Pulmonary artery endothelial cell (primary cell): Measurements from ENCODE around the gene LGR5. TPM values are rescaled to one million over a fixed set of nuclear protein-coding genes. Genes with fewer than 3 reads are reported as not detected.

Experiments used
- DNase-seq: peaks from one replicate; pipeline ENCODE4 v3.0.0-alpha.2; 2011; ENCODE audit warnings: low read depth, low spot score
- total RNA-seq: library from RNA; depleted of rRNA; stranded (reverse); fragments of >200 nt; gene quantifications from 2 replicates; pipeline ENCODE4 v1.2.3, GENCODE V29; 2014

The LGR5 gene
- total RNA-seq, 1 donor from 2014 or later: not detected

DNA sequence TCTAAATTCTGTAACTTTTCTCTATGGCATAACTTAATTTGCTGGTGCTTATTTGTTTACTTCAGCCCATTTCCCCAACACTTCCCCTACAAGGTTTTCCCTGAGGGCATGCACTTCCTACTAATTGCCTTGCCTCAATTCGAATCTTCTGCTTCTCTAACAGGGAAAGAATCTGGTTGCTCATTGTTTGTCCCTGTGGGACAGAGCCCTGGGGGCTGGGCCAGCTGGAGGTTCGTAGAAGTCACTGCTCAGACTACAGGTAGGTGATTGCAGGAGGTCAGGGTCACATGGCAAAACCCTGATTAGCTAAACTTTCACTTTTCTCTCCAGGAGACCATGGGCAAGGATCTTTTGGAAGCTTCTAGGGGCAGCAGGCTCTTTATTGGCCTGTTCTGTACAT, 152.0 kb downstream of the LGR5 start:
- no peak for DNase-seq

DNA sequence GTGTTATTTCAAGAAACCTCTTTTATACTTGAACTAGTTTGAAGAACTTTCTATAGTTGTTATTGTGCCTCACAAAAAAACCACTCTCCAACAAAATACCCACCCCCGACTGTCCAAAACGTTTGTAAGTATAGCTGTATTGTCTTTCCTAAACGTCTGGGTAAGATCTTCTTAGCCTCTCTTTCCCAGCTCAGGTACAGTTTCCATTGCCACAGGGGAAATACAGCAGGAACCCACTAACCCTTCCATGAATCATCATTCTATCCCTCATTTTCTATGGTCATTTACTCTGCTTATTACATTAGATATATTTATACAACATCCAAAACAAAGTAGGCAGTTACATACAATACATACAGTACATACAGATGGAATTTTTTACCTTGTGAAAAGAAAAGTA, 153.2 kb downstream of the LGR5 start:
- DNase-seq: no peak

DNA sequence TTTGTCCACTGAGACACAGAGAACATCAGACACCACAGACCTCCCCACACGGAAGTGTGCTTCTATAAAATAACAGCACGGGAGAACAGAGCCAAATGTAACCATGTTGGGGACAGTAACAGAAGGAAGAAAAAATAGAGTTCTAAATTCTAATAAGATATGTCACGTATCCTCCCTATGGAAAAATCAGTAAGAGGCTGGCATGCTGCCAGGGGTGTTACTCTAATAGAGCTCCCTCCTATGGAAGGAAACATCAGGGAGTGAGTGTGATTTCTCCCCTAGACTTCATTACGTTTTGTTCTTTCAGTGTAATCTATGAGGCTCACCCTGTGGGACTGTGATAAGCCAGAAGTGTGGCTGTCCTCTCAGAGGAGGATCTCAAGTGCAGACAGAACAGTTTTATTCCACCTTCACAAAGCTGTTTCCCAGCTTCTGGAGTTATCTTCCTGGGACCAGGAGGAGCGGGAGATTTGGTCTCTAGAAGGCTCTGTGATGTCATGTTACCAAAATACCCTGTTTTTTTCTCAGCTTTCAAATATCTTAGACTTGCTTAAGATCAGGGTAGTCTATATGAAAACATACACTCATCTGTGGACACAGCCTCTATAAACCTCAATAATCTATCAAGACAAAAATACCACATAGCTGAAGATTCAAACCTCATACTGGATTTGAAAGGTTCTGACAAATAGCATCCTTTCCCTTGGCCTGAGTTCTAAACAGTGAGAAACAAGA, 154.8 kb downstream of the LGR5 start:
- no peak for DNase-seq

DNA sequence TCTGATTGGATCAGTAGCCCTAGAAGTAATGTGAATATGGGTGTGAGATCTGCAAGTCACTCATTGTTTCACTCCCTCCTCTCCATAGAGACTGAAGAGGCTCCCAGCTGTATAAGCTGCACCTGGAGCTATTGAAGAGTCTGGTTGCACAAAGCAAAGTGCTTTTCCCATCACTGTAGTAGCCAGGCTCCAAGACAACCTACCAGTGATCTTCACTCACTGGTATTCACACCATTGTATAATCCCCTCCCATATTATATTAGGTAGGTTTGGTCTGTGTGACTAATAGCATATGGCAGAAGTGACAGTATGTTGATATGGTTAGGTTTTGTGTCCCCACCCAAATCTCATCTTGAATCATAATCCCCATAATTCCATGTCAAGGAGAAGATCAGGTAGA, 159.6 kb downstream of the LGR5 start:
- no peak for DNase-seq

DNA sequence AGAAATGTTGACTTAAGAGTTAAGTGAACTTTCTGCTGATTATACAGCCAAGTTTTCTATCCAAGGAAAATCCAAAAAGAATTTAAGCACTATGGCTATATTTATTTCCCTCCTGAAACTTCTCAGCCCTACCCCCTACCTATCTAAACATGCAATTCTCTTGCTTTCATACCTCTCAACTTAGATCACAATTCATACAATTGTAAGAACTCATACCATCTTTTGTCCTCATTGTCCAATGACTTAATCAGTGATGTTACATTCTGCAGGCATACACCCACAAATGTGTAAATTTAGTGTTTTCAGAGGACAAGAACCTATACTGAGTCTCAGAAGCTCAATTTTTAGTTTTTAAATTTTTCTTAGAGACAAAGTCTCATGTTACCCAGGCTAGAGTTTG, 161.9 kb downstream of the LGR5 start:
- DNase-seq: no peak

DNA sequence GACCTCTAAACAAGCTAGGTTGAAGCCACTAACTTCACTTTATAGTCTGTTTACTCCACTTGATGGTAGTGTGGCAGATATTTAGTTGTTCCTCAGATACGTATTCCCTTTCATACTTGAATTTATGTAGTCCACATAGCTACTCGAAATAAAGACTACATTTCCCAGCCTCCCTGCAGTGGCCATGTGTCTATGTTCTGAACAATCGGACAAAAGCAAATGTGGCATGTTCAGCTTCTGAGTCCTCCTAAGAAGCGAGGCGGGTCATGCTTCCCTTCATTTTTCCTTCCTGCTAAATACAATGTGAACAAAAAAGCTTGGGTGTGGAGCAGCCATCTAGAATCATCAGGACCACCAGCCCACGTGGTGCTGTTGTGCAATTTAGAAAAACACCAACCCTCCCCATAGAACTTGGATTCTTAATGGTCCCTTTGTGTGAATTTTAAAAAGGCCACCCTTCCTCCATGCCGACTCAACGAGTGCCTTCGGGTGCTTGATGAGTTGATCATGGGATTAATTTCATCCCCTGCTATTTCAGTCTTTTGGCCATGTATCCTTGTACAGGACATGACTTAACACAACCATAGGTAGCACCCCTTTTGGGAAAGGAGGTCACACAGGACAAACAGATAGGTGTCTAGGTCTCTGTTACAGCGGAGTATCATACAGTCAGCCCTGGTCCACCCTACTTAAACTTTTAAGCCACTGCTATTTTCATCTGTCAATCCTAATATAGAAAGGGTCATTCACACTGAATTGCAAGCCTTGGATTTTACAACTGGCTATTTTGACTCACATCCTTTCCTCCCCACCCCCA, 163.4 kb downstream of the LGR5 start:
- no peak for DNase-seq

DNA sequence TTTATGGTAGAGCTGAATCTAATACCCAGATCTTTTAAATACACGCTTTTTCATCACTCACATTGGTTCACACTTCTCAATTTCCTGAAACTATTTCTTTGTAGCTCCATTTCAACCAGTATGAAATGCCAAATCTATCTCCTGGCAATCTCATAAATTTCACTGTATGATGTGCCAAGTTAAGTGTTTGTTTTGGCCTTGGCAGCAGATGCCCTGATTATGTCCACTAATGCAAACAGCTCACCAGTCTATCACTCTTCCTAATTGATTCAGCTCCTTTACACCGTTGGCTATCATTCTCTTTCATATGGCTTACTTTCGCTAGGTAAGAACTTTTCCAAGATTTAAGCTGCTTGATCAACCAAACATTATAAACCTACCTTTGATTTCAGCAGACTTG, 165.4 kb downstream of the LGR5 start:
- DNase-seq: no peak

DNA sequence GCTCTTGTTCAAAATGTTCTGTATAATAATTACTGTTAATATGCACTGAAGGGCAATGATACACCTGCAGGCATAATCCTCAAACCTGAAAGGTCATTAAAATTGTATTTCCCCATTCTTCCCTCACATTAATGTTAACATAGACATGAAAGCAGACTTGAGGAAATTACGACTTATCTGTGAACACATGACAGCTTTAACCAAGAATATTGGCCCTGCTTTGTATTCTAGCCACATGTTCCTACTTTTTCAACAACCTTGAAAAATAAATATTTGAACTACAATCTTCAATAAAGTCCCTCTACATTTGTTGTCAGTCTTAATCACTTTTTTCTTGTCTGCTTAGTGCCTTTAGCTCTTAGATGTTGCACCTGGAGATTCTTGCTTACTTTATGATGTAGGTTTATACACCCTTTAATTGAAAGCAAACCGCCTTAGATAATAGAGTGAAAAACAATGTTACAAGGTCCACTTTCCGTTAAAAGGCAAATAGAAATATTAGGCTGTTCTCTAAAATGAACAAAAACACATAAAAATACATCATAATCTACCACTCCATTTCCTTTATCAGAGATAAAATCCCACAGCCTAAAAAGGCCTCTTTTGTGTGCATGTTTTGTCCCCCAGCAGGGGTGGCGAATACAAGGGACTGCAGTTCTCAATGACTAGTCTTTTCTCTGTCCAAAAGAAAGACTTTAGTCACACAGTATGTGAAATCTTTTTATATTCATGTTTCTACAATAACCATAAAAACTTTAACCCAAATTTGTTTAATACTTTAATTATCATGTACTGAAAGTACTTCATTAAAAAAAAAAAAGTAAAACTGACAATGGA, 168.1 kb downstream of the LGR5 start:
- DNase-seq: no peak

DNA sequence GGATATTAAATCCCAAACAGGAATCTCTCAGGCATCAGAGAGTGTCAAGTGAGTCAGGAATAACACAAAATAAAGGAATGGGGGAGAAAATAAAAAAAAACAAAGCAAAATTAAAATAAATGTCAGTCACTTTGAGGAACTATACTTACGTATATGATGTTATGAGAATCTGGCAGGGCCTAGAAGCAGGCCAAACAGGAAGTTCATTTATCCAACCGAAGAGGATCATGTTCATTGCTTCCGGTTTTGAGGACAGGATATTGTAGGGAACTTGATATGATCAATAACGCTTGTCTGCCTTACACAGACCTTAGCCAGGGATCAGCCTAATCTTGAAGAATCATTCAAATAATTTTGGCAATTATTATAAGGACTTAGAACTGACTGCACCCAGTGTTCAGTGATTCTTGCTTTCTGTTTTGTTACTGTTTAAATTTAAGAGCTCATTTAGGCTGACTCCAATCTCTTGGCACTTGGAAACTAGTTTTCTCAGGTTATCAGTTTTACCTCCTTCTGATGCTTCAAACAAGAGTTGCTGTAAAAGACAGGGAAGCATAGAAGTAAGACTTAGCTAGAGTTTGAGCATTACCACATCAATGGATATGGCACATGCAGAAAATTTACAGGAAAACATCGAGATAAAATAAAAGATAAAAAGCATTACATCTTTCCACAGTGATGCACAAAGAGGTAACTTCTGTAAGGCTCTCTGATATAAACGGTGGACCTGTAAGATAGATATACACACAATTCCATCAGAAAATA, 170.6 kb downstream of the LGR5 start:
- DNase-seq: no peak

DNA sequence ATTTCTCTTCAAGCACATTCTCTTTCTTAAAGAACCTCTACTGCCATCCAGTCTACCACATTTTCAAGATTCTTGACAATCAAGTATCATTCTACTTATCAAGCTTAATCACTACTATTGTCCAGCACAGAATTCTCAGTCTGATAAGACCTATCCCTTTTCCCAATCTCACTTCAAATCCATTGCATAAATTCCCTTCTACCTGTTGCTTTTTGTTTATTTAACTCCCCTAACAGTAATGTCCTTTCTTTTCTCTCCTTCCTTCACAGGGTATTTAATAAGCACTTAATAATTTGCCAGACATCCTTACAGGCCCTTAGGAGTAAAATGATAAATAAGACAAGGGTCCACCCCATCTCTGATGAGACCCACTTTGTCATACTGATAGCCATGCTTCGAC, 182.3 kb downstream of the LGR5 start:
- no peak for DNase-seq

DNA sequence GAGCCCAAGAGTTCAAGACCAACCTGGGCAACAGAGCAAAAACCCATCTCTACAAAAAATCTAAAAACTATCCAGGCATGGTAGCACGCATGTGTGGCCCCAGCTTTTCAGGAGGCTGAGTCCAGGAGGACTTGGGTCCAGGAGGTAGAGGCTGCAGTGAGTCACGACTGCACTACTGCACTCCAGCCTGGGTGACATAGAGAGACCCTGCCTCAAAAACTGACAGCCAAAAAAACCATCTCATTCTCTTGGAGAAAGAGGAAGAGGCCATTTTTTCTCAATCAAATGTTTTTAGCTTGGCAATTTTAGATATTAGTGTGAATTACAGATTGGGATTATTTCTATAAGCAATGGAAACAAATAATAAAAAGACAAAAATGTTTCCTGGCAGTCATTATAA, 185.9 kb downstream of the LGR5 start:
- no peak for DNase-seq

DNA sequence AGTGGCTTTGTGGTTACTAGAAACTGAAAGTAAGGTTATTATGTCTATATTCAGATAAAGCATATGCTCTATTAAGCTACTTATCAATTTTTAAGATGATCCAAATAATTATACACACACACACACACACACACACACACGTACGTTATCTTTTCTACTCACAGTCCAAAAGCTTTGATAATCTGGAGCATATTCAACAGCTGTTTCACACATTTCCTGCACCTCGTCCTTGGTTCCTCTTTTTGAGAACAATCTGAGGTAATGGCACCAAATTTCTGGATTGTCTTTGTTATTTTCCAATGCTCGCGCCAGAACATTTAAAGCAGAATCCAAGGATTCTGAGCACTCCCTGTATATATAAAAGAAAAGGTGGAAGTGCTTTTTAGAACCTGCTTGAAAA, 186.5 kb downstream of the LGR5 start:
- DNase-seq: no peak

DNA sequence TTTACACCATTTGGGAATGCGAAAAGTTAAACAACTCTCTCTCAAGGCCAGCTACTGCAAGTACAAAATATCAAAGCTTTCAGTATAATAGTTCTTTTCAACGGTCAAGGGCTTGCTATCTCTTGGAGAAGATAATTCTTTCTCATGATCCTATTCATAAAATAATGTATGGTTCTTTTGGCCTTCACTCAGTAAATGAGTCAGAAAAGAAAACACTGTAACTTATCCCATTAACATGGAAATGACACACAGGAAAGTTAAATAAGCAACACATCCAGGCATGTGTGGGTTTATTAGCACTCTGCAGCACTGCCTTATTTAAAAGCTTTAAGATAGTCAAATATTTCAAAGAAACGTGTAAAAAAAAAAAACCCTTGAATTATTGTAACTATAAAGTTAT, 187.2 kb downstream of the LGR5 start:
- peak; percentile 20 for DNase-seq

DNA sequence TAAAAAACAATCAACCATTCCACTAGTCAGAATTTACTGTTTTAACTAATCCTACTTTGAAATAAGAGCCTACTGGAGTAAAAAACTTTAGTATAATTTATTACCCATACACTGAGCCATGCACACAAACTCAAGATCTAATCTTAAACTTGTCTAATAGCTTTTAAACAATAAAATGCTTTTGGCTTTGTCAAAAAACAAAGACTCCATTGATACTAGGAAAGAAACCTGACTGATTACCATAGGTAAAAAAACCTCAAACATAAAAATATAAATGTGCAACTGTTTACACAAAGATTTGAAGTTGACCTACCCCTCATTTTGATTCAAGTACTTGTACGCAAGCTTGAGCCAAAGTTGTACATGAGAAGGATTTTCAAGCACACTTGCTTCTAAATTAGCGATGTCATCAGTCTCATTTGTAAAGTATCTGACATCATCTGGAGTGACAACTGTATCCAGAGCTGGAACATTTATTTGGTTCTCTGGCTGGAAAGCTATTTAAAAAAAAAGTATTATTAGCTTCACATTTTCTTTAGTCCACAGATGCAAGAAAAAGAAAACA, 187.9 kb downstream of the LGR5 start:
- DNase-seq: no peak

Other genes with a start within 250 kb of the LGR5 start
- 14.8 and 18.2 TPM in 2 replicates for gene ZFC3H1, start 224.1 kb downstream of the LGR5 start, total RNA-seq
- 1.9 and 5.2 TPM in 2 replicates for gene THAP2, start 224.5 kb downstream of the LGR5 start, total RNA-seq
- 29.9 and 50.0 TPM in 2 replicates for gene TMEM19, start 246.3 kb downstream of the LGR5 start, total RNA-seq